T-helper 2 cell (primary cell): Measurements from ENCODE around the gene RAB7B.
"Not testable (repeated sequence)": the region's sequence is repeated elsewhere in the genome, so short reads cannot be mapped to it uniquely, and the experiment has no call there.

Experiments
- DNase-seq, 5 experiments: peaks; one replicate each; pipeline versions ENCODE4 v3.0.0 to v3.0.0-alpha.2; 2012 to 2022
- total RNA-seq, 2 donors: gene quantifications; one replicate each; lab custom pipeline; 2026; lab: John Stamatoyannopoulos, UW

RAB7B gene, protein sequence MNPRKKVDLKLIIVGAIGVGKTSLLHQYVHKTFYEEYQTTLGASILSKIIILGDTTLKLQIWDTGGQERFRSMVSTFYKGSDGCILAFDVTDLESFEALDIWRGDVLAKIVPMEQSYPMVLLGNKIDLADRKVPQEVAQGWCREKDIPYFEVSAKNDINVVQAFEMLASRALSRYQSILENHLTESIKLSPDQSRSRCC
- 0 reads per million in 2 donors for total RNA-seq

DNA sequence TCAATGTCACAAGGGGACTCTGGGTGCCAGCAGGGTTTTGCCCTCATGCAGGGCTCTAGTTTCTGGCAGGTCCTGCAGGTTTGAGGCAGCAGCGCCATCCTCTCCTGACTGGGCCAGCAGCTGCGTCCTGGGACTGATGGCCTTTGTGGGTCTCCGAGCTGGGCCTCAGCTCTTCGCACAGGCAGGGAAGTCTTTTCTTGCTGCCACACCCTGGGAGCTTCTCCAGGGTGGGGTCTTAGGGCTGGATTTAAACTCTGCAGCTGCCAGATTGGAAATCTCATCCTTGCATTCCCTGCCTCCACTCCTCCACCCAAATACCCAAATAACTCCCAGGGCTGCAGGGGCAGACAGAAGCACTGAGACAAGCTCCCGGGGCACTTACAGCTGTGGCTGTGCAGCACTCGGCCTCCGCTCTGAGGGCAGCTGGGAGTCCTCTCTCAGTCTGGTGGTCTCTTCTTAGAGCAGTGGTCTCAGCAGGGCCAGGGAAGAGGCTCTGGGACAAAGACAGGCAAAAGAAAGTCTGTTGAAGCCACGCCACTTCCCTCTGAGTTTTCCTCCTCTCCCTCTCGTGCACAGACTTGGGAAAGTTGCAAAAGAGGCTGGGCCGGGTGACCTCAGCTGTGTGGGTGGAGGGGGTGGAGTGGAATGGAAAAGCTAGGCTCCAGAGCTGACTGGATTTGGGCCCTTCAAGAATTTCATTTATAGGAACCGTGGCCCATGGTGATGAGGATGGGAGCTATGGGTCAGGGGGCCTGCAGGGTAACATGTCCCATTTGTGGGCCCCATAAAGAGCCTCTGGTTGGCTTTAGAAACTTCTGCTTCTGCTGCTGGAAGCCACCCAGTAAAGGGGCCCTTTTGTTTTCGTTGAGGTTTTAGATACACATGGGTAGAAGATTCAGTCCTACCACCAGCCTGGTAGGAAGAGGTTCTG, at the start of gene RAB7B:
TSS of gene RAB7B (minus strand) at position 525 of the 931 bp plus-strand sequence. CDS start 9,260 bp downstream, outside the sequence.
- no peak for DNase-seq

DNA sequence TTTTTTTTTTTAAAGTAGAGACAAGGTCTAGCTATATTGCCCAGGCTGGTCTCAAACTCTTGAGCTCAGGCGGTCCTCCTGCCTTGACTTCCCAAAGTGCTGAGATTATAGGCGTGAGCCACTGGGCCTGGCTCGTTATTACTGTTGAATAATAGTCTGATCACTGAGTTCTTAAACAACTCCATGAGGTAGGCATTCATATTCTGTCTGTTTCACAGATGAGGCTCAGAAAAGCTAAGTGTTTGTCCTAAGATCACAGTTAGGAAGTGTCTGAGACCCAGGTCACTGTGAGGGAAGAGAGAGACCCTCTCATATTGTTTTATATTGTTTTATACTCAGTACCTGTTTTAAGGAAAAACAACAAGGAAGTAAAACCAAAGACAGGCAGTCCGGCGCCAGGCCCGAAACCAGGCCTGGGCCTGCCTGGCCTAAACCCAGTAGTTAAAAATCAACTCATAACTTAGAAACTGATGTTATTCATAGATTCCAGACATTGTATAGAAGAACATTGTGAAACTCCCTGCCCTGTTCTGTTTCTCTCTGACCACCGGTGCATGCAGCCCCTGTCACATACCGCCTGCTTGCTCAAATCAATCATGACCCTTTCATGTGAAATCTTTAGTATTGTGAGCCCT, 49.2 kb upstream of the RAB7B start:
- DNase-seq: not testable (repeated sequence)

DNA sequence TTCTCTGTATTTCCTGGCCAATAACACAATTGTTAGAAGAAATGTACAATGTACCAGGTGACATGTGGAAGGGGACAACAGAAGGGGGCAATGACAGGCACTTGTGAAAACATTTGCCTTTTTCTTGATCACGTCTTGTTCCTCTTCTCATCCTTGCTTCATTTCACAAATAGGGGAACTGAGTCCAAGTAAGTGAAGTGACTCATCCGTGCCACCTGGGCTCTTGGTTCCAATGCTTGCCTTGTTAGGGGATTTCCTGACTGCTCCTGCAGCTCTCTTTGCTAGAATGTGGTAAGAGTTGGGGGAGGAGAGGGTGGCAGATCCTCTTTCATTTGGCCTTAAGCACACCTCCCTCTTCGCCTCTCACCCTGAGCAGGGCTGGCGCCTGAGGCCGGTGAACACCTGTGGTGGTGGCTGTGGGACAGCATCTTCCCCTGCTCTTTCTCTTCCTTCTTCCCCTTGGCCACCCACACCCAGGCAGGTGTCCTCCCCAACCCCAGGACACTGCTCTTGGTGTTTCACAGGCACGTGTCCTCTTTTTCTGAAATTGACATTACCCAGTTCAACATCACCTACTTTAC, 47.5 kb upstream of the RAB7B start:
- peak in 2 of 5 experiments; percentile 5 to 74 for DNase-seq

DNA sequence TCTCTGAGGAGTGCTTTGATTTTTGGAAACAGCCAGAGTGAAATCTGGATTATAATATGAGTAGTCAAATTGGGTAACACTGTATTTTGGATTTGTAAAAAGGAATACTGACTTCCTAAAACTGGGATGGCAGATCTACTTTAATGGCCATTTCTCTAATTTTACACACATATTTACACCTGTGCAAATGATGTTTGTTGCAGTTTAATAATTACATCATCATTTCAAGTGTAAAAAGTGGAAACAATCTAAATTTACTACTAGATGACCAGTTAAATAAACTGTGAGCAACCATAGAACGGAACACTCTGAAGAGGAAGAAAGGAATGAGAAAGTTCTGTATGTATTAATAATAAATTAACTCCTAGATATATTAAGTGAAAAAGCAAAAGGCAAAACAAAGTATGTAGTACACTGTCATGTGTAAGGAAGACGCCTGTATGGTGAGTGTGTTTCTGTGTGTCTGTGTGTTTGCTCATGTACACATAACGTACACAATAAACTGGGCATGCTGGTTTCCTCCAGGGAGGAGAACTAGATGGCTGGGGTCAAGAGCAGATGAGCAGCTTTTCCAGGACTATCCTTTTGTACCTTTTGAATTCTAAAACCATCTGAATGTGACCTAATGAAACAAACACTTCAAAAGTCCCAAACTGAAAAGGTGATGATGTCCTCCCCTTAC, 46.9 kb upstream of the RAB7B start:
- no peak for DNase-seq

DNA sequence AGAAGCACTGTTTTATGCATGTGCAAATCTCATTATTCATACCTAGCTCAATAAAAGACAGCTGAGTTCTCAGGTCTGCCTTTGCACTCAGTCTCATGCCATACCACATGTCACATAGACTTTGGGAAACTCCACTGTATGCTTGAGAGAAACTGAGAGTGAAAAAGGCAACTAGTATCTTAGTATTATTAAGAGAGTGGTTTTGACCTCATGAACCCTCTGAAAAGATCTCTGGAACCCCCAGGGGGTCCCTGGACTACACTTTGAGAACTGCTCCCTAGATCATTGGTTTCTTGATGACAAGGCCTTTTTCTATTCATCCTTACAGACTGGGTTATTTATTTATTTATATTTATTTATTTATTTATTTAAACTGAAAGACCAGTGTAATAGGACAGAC, 46.1 kb upstream of the RAB7B start:
- peak in 1 of 5 experiments; percentile 11 for DNase-seq

DNA sequence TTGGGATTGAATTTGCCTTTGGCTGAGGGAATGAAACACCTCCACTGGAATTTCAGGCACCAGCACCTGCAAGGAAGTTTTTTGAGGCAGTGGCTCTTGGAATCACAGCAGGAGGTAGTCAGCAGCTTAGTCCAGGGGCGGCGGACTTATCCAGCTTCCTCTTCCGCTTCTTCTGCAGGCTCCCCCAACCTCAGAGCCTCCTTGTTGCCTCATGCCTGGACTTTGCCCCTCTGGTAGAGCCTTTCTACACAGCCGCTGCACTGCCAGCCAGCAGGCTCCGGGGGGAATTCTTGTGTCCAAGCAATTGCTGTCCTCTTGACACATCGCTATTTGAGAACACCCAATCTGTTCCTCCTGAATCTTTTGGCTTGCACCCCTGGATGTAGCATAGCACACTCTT, 45.4 kb upstream of the RAB7B start:
- DNase-seq: no peak

DNA sequence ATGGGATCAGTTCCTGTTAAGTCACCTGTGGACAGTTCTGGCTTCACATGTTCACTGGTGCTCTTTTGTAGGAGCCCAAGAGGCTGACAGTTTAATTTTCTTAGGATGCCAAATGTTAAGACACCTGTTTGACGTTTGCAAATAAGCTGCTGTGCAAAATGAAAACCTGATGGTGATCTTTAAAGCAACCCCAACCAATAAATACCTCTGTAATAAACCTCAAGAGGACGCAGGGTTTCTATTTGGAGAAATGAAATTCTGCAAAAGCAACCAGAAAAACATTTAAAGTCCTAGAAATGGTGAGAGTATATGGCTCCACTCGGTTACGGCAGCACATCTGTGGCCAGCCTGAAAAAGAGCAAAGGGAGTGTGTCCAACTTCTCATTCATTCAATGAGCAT, 44.1 kb upstream of the RAB7B start:
- DNase-seq: no peak

DNA sequence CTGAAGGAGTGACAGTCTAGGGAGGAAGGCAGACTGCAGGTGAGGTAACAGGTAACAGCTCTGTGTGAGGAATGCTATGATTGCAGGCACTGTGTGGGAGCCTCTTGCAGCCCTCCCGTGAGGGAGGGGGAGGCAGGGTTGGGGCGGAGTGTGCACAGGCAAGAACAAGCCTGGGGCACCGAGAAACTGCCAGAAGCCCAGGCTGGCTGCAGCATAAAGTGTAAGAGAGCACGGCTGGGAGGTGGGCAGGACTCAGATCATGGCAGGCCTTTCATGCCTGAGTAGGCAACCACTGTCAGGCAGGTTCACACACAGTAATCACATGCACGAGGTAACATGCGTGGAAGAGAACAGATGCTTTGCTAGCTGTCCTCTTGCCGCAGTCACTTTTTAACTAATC, 38.4 kb upstream of the RAB7B start:
- no peak for DNase-seq

DNA sequence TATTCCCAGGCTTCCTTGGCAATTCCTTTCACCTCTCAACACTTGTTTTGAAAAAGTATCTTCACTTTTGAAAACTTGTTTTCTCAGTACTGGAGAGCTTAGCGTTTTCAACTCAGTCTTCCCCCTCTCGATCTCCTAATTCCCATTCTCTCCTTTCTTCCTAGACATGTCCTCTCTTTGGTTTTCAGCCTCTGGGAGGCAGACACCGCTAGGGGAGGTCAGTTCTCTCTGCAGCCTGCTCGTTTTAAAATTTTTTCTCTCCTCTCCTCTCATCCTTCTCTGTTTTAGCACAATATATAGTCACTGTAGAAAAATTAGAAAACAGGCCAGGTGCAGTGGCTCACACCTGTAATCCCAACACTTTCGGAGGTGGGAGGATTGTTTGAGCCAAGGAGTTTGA, 37.1 kb upstream of the RAB7B start:
- no peak for DNase-seq

DNA sequence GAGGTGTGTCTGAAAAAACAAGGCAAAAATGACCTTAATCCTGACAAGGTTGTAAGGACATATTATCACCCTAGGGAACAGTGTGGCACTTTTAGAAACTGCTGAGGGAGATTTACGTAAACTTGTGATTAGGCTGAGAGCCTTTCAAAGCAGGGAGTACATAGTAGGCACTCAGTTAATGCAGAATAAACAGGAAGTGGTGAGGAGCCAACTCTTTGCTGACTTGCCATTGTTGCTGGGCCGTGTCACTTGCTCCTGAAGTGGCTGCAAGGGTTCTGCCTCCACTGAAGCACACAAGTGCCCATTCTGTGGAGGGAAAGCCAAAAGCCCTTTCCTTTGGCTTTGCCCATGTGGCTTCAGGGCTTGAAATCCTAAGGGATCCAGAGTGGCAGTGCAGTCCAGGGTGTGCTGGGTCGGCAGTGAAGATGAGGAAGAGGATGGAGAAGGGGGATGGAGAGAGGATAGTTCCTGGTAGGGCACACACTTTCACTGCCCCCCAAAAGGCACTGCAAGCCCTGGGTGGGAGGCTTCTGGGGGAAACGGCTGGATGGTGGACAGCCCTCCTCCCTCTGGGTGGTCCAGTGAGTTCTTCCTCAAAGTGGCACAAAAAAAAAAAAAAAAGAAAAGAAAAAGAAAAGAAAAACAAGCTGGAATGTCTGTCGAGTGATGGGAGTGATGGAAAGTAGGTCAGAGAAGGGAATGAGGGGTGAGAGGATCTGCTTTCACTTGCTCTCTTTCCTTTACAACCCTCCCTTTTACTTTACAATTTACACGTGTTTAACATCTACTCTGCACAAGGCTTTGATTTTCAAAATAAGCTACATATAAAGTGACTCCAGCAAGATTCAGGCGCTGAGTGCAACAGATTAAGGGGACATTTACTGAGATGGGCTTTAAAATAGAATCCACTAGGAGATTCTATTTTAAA, 36.1 kb upstream of the RAB7B start:
- DNase-seq: peak in 1 of 5 experiments; percentile 56

DNA sequence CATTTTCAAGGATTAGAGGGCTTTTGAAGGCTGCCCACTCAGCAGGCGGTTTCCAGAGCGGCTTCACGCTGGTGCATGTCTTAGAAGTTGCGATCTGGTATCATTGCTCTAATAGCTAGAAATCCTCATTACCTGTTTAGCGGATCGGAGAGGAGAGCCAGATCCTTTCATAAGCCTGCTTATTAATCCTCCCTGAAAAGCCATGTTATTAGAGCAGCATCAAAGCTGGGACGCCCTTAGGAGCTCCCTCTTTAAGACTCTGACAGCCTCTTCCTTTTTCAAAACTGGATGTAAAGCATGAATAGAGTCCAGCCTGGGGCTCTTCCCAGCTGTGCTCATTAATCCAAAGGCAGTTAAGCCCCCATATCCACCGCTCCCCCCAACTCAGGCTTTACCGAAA, 34.4 kb upstream of the RAB7B start:
- DNase-seq: no peak

DNA sequence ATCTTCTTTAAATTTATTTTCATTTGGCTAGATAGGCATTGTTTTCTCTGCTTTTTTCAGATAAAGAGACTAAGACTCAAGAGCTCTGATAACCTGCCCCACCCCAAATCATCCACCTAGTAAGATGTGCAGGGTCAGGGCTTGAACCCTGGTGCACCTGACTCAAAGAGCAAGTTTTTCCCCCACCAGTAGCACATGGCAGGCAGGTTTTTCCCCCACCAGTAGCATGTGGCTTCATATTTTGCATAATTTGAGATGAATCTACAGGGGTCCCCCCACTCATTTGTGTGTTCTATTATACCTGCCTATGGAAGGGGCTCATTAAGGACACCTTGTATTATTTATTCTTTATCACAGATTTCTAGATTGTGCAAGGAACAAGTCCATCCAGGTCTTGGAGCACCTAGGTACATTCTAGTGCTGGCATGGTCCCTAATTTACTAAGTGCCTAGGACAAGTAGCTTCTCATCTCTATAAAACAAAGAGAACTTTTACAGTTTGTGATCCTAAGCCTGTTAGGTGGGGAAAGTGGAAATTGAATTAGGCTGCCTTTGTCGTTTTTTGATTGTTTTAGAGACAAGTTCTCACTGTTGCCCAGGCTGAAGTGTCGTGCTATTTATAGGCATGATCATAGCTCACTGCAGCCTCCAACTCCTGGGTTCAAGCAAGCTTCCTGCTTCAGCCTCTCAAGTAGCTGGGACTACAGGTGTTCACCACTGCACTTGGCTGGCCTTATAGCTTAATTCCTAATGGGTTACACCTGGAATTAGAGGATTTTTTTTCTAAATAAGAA, 33.7 kb upstream of the RAB7B start:
- no peak for DNase-seq

DNA sequence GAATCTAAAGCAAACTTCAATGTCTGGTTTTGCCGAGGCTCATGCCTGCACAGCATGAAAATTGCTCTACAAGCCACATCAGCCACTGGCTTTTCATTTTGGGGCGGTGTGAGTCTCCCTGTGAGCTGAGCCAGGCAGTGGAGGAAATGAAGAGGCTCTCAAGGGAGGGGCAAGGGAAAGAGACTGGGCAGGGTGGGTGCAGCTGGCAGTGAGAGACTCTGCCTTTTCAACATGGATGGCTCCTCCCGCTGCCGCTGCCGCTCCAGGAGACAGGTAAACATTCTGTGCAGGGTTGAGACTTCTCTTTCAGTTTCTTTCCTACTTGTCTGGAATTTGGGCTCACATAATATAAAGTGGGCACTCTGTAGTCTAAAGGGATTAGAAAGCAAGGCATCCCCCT, 31.8 kb upstream of the RAB7B start:
- DNase-seq: no peak

DNA sequence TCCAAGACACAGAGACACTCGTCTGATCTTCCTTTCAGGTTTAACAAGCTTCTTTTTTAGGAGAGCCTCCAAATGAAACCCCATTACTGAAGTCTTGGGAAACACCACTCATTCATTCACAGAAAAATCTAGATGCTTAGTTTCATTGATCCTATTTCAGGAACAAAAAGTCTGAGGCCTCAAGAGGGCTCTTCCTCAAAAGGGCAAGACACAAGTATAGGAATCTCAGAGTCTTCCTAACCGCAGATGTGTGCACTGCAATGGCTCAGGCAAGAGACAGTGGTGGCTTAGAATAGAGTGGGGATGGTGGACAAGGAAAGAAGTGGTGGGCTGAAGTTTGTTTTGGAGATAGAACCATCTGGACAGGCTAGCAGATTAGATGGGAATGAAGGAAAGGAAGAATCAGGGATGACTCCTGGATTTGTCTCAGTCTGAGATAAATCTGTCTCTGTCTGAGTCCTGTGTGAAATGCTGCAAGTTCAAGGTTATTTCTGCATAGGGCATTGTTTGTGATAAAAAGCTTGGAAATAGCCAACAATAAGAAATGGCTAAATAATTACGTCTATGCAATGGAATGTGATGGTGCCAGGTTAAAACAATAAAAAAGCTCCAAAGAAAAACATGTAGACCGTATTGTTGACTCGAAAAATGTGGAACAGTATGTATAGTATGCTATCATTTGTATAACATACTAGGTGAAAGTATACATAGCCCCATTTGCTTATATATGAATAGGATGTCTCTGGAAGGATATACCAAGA, 29.4 kb upstream of the RAB7B start:
- no peak for DNase-seq

DNA sequence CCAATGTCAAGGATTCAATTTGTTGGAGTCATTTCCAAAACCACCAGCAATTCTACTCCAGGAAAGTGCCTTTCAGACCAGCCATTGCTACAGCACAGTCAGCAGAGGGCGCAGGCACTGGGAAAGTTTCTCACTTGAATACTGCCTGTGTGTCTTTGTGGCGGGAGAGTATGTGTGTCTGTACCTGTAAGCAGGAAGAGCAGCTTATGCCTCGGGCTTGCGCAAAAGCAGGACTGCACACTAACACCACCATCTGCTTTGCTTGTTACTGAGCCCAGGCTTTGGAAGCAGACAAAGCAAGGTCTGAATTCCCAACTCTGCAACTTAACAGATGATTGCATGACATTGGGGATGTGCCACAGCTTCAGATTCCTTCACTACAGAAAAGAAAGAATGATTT, 27.5 kb upstream of the RAB7B start:
- peak in 4 of 5 experiments; percentile 4 to 80 (median 41) for DNase-seq

DNA sequence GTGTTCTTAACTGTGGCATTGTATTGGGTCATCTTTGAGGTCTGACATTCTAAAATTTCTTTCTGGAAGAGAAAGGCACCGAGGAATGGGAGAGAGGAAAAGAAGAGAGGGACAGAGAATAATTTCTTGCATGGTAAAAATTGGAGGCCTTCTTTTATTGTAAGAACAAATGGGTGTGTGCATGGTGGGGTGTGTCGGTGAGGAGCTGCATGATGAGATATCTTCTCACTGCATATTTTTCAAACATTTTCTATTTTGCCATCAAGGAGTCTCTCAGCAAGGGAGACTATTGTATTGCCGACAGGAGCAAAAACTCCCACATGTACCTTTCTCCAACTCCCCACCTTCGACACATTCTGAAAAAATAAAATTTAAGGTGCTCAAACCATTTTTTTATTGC, 27.0 kb upstream of the RAB7B start:
- no peak for DNase-seq

DNA sequence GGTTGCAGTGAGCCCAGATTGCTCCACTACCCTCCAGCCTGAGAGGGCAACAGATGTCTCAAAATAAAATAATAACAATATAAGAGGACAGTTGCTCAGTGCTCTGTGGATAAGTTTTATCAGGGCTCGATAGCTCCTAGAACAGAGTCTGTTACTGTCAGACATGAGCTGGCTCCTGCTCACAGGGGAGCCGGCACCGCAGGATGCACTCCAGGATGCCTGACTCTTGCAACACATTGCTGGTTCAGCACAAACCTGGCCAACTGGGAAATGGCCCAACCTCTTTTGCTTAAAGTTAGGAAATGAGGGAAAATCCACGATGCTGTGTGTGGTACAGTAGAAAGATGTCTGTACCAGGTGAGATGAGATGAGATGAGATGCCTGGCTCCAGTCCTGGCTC, 26.3 kb upstream of the RAB7B start:
- no peak for DNase-seq

DNA sequence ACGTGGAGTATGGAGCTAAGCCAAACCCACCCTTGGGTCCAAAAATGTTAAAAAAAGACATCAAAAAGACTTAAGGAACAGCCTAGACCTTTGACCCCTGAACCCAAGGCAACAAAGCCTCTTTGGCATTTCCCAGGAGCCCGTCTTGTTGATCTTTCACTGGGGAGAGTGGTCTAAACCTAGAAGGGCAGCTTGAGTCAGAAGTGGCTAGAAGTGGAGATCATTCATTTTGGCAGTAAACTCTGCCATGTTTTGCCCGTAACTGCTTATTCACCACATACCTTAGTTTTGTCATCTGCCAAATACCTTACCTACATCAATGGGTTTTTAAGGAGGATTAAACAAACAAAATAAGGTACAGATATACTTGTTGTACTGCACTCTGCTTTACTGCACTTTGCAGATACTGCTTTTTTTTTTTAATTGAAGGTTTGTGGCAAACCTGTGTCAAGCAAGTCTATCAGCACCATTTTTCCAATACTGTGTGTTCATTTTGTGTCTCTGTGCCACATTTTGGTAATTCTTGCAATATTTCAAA, 22.2 kb upstream of the RAB7B start:
- no peak for DNase-seq

DNA sequence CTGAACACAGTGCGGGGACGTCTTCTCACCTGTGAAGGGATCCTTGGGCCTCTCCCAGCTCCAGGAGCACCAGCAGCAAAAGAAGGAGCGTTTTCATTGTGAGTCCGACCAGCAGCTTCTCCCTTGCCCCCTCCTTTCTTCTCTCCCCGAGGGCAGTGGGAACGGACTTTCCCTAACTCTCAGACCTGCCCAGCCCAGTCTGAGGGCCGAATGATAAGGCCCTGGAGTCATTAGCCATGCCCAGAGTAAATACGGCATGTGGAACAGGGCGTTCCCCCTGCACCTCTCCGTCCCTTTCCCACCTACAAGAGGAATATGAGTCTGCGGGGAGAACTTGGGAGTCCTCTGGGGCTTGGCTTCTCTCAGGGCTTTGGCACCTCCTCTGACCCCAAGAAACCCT, 20.5 kb upstream of the RAB7B start, which contains the start of gene CTSE:
TSS of gene CTSE (minus strand) at position 201 of the 400 bp plus-strand sequence. CDS start at position 97, 104 bp downstream.
- DNase-seq: no peak
